Transverse colon (tissue), 4 donors: ENCODE data around the gene HPS1. TPM values are rescaled to one million over a fixed set of nuclear protein-coding genes. Genes with fewer than 3 reads are reported as not detected.

Experiments used
- DNase-seq: peaks from one replicate; pipeline ENCODE4 v3.0.0-alpha.2; 2019
- H3K27ac ChIP-seq, 4 donors: fragments of 200-600 bp; sonication (generic); 2 replicates each; pipeline ENCODE4 v1.5.1; 2016 to 2018; ENCODE audit warnings: inconsistent platforms in 4 of 4
- H3K27me3 ChIP-seq: fragments of 200-600 bp; sonication (generic); 2 replicates; pipeline ENCODE4 v1.5.1; 2017; ENCODE audit warnings: inconsistent platforms
- H3K36me3 ChIP-seq, 4 donors: fragments of 200-600 bp; sonication (generic); 2 replicates each; pipeline ENCODE4 v1.5.1; 2017 to 2019; ENCODE audit warnings: inconsistent platforms in 4 of 4
- H3K4me1 ChIP-seq, 4 donors: fragments of 200-600 bp; sonication (generic); 2 replicates each; pipeline ENCODE4 v1.5.1; 2017 to 2020; ENCODE audit warnings: inconsistent platforms in 4 of 4
- H3K4me3 ChIP-seq, 4 donors: fragments of 200-600 bp; sonication (generic); 1 replicate in 1 of 4; 2 replicates in 3 of 4; pipeline versions ENCODE4 v1.5.1 to v1.6.1; 2017 to 2019; ENCODE audit warnings: inconsistent platforms in 4 of 4
- H3K9me3 ChIP-seq, 2 donors: fragments of 200-600 bp; sonication (generic); 2 replicates each; pipeline ENCODE4 v1.5.1; 2017 to 2019; ENCODE audit warnings: inconsistent platforms in 2 of 2
- EP300 ChIP-seq: sonication (generic); formaldehyde crosslinking; IDR thresholded peaks from one replicate; pipeline ENCODE4 v1.6.1; 2017; ENCODE audit warnings: antibody characterized with exemption, low read depth
- POLR2A ChIP-seq: fragments of 450-650 bp; IDR thresholded peaks from one replicate; pipeline ENCODE4 v1.6.1; 2016; ENCODE audit warnings: antibody characterized with exemption, mild to moderate bottlenecking, moderate library complexity
- POLR2AphosphoS5 ChIP-seq, 3 donors: sonication (generic); formaldehyde crosslinking; IDR thresholded peaks; one replicate each; pipeline ENCODE4 v1.6.1; 2016; ENCODE audit warnings: antibody characterized with exemption in 3 of 3
- WGBS, 2 donors: methylation state at CpG; one replicate each; pipeline ENCODE4 v1.1.5; 2018; ENCODE audit warnings: low coverage in 1 of 2; 5-methylcytosine and 5-hydroxymethylcytosine counted together
- in situ Hi-C, 4 donors: fragments of 200-750 bp; cut with MboI; loops; one replicate each; pipeline versions ENCODE4 v1.15.0 to v1.15.1; 2017; ENCODE audit warnings: low sequenced_read_pairs in 3 of 4, low pct_ligation_motif_present in 1 of 4, low pct_unique_long_range_greater_than_20kb in 1 of 4
- intact Hi-C: fragments of 100-400 bp; cut with DNase I; formaldehyde crosslinking; loops from one replicate; pipeline ENCODE4 v1.15.1; 2023; ENCODE audit warnings: low total_unique reads
- total RNA-seq, 4 donors: library from RNA; depleted of rRNA; stranded (reverse); fragments of >200 nt; gene quantifications; one replicate each; pipeline ENCODE4 v1.1.0, GENCODE V29; 2016
- TF ChIP-seq, protein P1 (sequence below), 5 experiments: fragments of 200-600 bp in 3 of 5; fragments of 450-650 bp in 2 of 5; sonication (generic) in 3 of 5; IDR thresholded peaks; 1 replicate in 2 of 5; 2 replicates in 3 of 5; pipeline ENCODE4 v1.5.1; 2016 to 2017; ENCODE audit warnings: antibody characterized with exemption in 5 of 5, inconsistent platforms in 3 of 5, mild to moderate bottlenecking in 2 of 5, moderate library complexity in 1 of 5

The HPS1 gene
- total RNA-seq, 4 donors from 2014 or later: 62.9 to 160 (median 95.1) TPM

DNA sequence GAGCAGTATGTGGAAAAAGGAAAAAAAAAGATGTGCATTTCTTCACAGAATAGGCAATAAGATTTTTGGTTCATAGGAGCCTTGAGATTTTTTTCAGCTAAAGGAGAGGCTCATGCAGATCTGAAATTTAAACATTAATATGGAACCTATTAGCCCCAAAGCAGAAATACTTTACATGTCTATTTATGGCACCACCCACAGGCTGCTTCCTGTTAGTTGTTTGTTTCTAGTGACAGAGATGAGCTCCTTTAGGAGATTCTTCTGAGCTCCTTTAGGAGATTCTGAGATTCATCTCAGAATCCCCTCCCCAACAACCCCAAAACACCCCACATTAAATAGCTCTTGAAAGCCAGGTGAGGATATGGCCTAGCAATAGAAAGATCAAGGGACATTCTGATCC lies 27.9 kb upstream of the HPS1 start:
- in situ Hi-C loops: loop anchor here in 1 of 4 donors (5.0 to 25.0 kb wide), 2 partner anchors 188 to 773 kb away; no protein-coding TSS in a partner anchor

DNA sequence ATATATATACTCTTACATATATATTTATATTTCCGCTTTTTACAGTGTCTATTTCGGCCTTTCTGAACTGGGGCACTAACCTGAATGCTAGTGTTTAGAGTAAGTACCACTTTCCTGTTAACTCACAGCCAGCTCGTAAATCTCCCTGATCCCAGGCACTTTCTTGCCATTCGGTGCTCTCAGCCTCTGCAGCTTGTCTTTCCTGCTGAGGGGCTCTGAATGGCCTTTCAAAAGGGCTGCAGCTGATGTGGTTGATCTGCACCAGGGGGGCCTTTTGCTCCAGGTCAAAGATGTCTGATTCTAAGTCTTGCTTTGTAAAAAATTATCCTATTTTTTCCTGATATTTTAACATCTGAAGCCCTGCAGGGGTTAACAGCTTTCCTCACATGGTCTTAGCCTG lies 25.5 kb upstream of the HPS1 start:
- Histone ChIP-seq H3K36me3 (no peaks in the 10 kb centered on the region), H3K4me1 (peaks cover 0 to 7% (median 3%) of the 10 kb centered on the region in 4 donors), H3K4me3 (no peak overlapping the region), H3K9me3 (no peaks in the 10 kb centered on the region), H3K27ac (no peak overlapping the region), H3K27me3 (no peaks in the 10 kb centered on the region)
- WGBS, 2 donors: 67 to 80% methylated on average over 3 to 4 of the region's 4 CpGs
- intact Hi-C loops: no loop called here
- no peak for DNase-seq
- TF ChIP-seq, protein P1, sequence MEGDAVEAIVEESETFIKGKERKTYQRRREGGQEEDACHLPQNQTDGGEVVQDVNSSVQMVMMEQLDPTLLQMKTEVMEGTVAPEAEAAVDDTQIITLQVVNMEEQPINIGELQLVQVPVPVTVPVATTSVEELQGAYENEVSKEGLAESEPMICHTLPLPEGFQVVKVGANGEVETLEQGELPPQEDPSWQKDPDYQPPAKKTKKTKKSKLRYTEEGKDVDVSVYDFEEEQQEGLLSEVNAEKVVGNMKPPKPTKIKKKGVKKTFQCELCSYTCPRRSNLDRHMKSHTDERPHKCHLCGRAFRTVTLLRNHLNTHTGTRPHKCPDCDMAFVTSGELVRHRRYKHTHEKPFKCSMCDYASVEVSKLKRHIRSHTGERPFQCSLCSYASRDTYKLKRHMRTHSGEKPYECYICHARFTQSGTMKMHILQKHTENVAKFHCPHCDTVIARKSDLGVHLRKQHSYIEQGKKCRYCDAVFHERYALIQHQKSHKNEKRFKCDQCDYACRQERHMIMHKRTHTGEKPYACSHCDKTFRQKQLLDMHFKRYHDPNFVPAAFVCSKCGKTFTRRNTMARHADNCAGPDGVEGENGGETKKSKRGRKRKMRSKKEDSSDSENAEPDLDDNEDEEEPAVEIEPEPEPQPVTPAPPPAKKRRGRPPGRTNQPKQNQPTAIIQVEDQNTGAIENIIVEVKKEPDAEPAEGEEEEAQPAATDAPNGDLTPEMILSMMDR (IDR thresholded peaks at IDR 0.05): no peak
- TF ChIP-seq EP300 (no peak), POLR2AphosphoS5 (IDR thresholded peaks at IDR 0.05) (no peak), POLR2A (no peak)
- in situ Hi-C loops: loop anchor here in 1 of 4 donors (5.0 to 25.0 kb wide), 2 partner anchors 190 to 775 kb away; no protein-coding TSS in a partner anchor

More for the DNA sequence above, 27.9 kb upstream of the HPS1 start:
- no peaks in the 10 kb centered on the region for H3K36me3 ChIP-seq
- TF ChIP-seq EP300 (no peak), POLR2A (no peak), POLR2AphosphoS5 (IDR thresholded peaks at IDR 0.05) (no peak)
- TF ChIP-seq, protein P1 (IDR thresholded peaks at IDR 0.05): no peak
- H3K9me3 ChIP-seq: no peaks in the 10 kb centered on the region
- no peak overlapping the region for H3K4me3 ChIP-seq
- no peak for DNase-seq
- no peak overlapping the region for H3K27ac ChIP-seq
- H3K27me3 ChIP-seq: no peaks in the 10 kb centered on the region
- no peaks in the 10 kb centered on the region for H3K4me1 ChIP-seq
- intact Hi-C loops: loop anchor here (1.0 kb wide), 1 partner anchor 31 kb away; no protein-coding TSS in a partner anchor

DNA sequence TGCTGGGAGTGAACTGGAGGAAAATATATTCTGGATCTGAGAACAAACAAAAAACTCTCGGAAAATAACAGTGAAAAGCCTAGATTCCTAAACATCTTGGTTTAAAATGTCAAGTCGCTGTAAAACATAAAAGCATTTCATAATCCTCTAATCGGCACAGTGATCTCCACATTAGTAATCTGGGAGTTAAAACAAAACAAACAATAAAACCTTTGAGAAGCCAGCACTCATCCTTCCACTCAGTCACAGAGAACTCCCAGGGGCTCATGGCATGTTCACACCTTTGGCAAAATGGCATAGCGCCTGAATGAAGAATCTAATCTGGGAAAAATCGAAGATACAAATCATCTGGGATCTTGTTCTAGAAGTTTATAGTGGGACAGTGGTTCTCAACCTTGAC lies 24.1 kb upstream of the HPS1 start:
- in situ Hi-C loops (loop anchor here in 1 of 4 donors (5.0 to 25.0 kb wide), 2 partner anchors 191 to 776 kb away; no protein-coding TSS in a partner anchor), intact Hi-C loops (no loop called here)
- H3K27me3 ChIP-seq: no peaks in the 10 kb centered on the region
- WGBS, 2 donors: 81 to 89% methylated on average over 3 to 5 of the region's 5 CpGs
- H3K4me3 ChIP-seq: no peak overlapping the region
- TF ChIP-seq EP300 (no peak), POLR2AphosphoS5 (IDR thresholded peaks at IDR 0.05) (no peak), POLR2A (no peak)
- TF ChIP-seq, protein P1 (IDR thresholded peaks at IDR 0.05): no peak
- no peak overlapping the region for H3K27ac ChIP-seq
- no peaks in the 10 kb centered on the region for H3K36me3 ChIP-seq
- no peak for DNase-seq
- H3K4me1 ChIP-seq: peaks cover 0 to 7% (median 3%) of the 10 kb centered on the region in 4 donors
- no peaks in the 10 kb centered on the region for H3K9me3 ChIP-seq

DNA sequence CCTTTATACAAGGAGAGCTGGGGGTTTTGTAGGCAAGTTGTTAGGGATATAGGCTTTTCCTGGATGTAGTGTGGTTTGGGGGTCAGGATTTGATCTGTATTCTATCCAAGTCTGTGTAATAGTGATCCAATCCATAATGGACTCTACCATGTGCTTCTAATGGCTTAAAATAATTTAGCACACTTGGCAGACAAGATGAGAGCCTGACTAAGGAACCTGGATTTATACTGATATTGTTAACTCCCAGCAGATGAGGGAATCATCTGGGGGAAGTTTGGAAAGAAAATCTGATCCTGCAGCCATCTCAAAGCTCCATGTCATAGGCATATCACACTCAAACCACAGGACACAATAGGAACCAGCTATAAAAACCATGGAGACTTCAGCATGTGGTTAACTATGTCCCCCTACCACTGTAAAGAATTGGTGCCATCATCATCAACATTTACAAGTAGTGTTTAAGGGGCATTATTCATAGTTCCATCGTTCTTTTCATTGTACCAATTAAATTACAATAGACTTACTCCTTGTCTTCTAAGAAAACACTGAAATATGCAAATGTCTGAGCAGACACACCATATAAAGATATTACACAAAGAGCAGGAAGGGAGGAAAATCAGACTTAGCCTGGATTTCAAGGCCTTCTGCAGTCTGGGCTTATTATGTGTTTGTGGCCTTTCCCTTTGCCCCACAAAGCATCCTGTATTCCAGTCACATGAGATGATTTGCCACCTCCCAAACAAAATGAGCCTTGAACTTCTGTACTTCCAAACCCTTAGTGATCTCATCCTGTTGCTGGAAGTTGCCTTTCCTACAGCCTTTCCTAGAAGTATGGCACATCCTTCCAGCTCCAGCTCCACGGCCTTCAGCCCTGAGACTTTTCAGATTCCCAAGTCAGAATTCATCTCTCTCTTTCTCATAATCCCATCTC lies 22.5 kb upstream of the HPS1 start:
- intact Hi-C loops: loop anchor here (5.0 to 10.0 kb wide), 2 partner anchors 706 to 778 kb away; no protein-coding TSS in a partner anchor
- 63 to 71% methylated on average over 1 to 2 of the region's 2 CpGs for WGBS, 2 donors
- no peak overlapping the region for H3K4me3 ChIP-seq
- no peaks in the 10 kb centered on the region for H3K36me3 ChIP-seq
- in situ Hi-C loops: loop anchor here (5.0 to 25.0 kb wide), 6 partner anchors 193 to 783 kb away; no protein-coding TSS in a partner anchor
- H3K27me3 ChIP-seq: no peaks in the 10 kb centered on the region
- TF ChIP-seq EP300: no peak
- TF ChIP-seq, protein P1 (IDR thresholded peaks at IDR 0.05): no peak
- no peak for TF ChIP-seq POLR2AphosphoS5 (IDR thresholded peaks at IDR 0.05)
- TF ChIP-seq POLR2A: no peak
- H3K27ac ChIP-seq: no peak overlapping the region
- DNase-seq: no peak
- H3K9me3 ChIP-seq: no peaks in the 10 kb centered on the region
- peaks cover 0 to 7% (median 3%) of the 10 kb centered on the region in 4 donors for H3K4me1 ChIP-seq
